ENCODE data around the gene THRSP.
A peak's percentile ranks its signal among the peaks of the same experiment; 100 is the strongest.
"Not testable (repeated sequence)": the region's sequence is repeated elsewhere in the genome, so short reads cannot be mapped to it uniquely, and the experiment has no call there.

Gene THRSP

GRCh38 chr11:78063440-78064181 lies at the start of gene THRSP:
Gene THRSP (plus strand): TSS chr11:78063861. CDS start chr11:78063882, 21 bp downstream.
- Histone ChIP-seq H3K27me3 (ENCODE audit: control insufficient read depth, insufficient read depth, low read length) (no peaks in the 10 kb centered on the region), H3K9ac (ENCODE audit: low read depth, low read length) (no peak within 1 kb of the TSS), H3K9me3 (ENCODE audit: control insufficient read depth, insufficient read depth, low read length) (no peaks in the 10 kb centered on the region), H3K4me1 (ENCODE audit: control insufficient read depth, insufficient read depth, low read length) (no peaks in the 10 kb centered on the region), H3K4me3 (ENCODE audit: low read depth, low read length) (no peak within 1 kb of the TSS), H3K36me3 (ENCODE audit: control insufficient read depth, insufficient read depth, low read length) (no peaks in the 10 kb centered on the region)

DNA sequence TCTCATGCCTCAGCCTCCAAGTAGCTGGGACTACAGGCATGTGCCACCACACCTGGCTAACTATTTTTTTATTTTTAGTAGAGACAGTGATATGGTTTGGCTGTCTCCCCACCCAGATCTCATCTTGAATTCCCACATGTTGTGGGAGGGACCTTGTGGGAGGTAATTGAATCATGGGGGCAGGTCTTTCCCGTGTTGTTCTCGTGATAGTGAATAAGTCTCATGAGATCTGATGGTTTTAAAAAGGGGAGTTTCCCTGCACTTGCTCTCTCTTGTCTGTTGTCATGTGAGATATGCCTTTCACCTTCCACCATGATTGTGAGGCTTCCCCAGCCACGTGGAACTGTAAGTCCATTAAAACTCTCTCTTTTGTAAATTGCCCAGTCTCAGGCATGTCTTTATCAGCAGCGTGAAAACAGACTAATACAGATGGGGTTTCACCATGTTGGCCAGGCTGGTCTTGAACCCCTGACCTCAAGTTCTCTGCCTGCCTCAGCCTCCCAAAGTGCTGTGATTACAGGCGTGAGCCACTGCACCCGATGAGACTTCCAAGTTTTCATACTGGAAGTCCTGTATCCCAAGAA lies 48.6 kb upstream of the THRSP start:
- H3K4me1 ChIP-seq (ENCODE audit: control insufficient read depth, insufficient read depth, low read length); H3K9me3 ChIP-seq (ENCODE audit: control insufficient read depth, insufficient read depth, low read length); H3K36me3 ChIP-seq (ENCODE audit: control insufficient read depth, insufficient read depth, low read length); H3K27me3 ChIP-seq (ENCODE audit: control insufficient read depth, insufficient read depth, low read length); H3K9ac ChIP-seq (ENCODE audit: low read depth, low read length); H3K4me3 ChIP-seq (ENCODE audit: low read depth, low read length): not testable (repeated sequence)

- H3K27me3 ChIP-seq (ENCODE audit: control insufficient read depth, insufficient read depth, low read length): no peaks in the 10 kb centered on the region
- no peak overlapping the region for H3K9ac ChIP-seq (ENCODE audit: low read depth, low read length)
- H3K36me3 ChIP-seq (ENCODE audit: control insufficient read depth, insufficient read depth, low read length): peaks cover 10% of the 10 kb centered on the region
- peaks cover 3% of the 10 kb centered on the region for H3K4me1 ChIP-seq (ENCODE audit: control insufficient read depth, insufficient read depth, low read length)
- no peak overlapping the region for H3K4me3 ChIP-seq (ENCODE audit: low read depth, low read length)
- no peaks in the 10 kb centered on the region for H3K9me3 ChIP-seq (ENCODE audit: control insufficient read depth, insufficient read depth, low read length)
Observed at GRCh38 chr11:78015878-78016277, 47.8 kb upstream of the THRSP start.

DNA sequence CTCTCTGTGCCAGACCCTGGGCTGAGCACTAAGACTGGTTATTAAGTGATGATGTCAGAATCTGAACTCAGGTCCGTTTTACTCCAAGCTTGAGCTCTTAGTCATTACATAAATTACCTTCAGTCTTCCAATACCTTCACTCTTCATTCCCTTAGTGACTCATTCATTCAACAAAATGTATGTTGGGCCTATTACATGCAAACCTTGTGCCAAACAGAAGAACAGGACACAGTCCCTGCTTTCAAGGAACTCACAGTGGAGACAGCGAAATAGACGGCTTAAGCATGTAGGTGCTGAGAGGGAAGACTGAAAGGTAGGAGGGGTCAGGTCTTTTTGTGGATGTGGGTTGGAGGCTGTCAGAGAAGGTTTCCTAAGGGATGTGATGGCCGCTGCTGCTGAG lies 43.9 kb upstream of the THRSP start:
- Histone ChIP-seq H3K4me1 (ENCODE audit: control insufficient read depth, insufficient read depth, low read length) (peaks cover 6% of the 10 kb centered on the region), H3K4me3 (ENCODE audit: low read depth, low read length) (no peak overlapping the region), H3K36me3 (ENCODE audit: control insufficient read depth, insufficient read depth, low read length) (peaks cover 10% of the 10 kb centered on the region), H3K9ac (ENCODE audit: low read depth, low read length) (no peak overlapping the region), H3K27me3 (ENCODE audit: control insufficient read depth, insufficient read depth, low read length) (no peaks in the 10 kb centered on the region), H3K9me3 (ENCODE audit: control insufficient read depth, insufficient read depth, low read length) (no peaks in the 10 kb centered on the region)

- H3K4me3 ChIP-seq (ENCODE audit: low read depth, low read length): no peak overlapping the region
- no peak overlapping the region for H3K9ac ChIP-seq (ENCODE audit: low read depth, low read length)
- H3K27me3 ChIP-seq (ENCODE audit: control insufficient read depth, insufficient read depth, low read length): no peaks in the 10 kb centered on the region
- H3K36me3 ChIP-seq (ENCODE audit: control insufficient read depth, insufficient read depth, low read length): peaks cover 10% of the 10 kb centered on the region
- H3K9me3 ChIP-seq (ENCODE audit: control insufficient read depth, insufficient read depth, low read length): no peaks in the 10 kb centered on the region
- H3K4me1 ChIP-seq (ENCODE audit: control insufficient read depth, insufficient read depth, low read length): peaks cover 6% of the 10 kb centered on the region
Observed at GRCh38 chr11:78020246-78020645, 43.4 kb upstream of the THRSP start.

DNA sequence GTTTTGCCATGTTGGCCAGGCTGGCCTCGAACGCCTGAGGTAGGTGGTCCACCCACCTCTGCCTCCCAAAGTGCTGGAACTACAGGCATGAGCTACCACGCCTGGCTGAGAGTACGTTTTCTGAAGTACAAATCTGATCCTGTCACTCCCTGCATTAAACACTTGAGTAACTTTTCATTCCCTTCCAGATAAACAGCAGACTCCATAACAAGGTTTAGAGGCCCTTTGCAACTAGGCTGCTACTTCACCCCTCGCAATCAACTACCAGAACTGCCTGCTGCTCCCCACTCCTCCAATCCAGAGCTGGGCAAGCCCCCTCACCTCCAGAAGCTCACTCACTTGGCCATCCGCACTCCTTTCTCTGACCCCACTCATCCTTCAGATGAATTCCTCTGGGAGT lies 42.0 kb upstream of the THRSP start:
- Histone ChIP-seq H3K9ac (ENCODE audit: low read depth, low read length) (no peak overlapping the region), H3K36me3 (ENCODE audit: control insufficient read depth, insufficient read depth, low read length) (peaks cover 4% of the 10 kb centered on the region), H3K27me3 (ENCODE audit: control insufficient read depth, insufficient read depth, low read length) (no peaks in the 10 kb centered on the region), H3K4me1 (ENCODE audit: control insufficient read depth, insufficient read depth, low read length) (peaks cover 6% of the 10 kb centered on the region), H3K9me3 (ENCODE audit: control insufficient read depth, insufficient read depth, low read length) (no peaks in the 10 kb centered on the region), H3K4me3 (ENCODE audit: low read depth, low read length) (no peak overlapping the region)

DNA sequence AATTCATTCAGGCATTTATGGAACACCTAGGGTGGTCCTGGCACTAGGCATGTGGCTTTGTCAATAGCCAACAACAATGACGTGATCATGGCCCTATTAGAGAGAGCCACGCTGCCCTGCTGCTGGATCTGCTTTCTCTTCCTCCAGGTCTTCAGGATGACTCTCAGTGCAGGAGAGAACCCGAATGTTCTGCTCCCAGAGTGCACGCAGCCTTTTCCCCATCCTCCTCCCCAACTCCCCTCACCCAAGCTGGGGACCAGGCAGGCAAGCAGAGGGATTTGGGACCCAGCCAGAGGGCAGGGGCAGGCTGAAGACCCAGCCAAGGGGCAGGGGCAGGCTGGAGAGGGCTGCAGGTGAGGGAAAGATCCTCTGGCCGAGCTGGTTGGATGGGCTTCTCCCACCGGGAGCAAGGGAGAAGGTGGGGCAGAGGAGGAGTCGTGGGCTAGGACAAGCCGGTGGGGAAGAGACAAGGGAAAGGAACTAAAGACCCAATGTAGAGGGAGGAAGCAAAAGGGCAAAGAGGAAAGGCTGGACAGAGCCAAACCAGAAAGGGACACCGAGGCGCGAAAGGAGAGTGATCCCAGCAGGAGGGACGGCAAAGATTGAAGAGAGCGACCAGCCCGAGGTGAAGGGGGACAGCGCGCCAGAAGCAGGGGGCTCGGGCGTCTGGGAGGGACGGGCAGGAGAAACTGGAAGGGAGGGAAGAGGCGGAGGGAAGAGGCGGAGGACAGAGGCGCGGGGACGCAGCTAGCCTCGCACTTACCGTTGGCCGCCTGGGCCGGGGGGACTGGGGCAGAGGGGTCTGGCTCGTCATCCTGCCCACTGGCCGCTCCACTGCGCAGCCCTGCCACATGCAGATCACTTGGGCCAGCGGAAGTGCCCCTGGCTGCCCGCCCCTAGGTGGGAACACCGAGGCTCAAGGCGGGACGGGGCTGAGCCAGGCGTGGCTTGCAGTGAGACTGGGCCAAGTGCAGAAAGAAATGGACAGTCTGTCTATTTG lies 41.0 kb upstream of the THRSP start, which contains the start of gene KCTD14:
TSS of gene KCTD14 (minus strand) at position 880 of the 1,000 bp plus-strand sequence. CDS start at position 853, 27 bp downstream.
- Histone ChIP-seq H3K4me1 (ENCODE audit: control insufficient read depth, insufficient read depth, low read length) (peaks cover 6% of the 10 kb centered on the region), H3K9me3 (ENCODE audit: control insufficient read depth, insufficient read depth, low read length) (no peaks in the 10 kb centered on the region), H3K4me3 (ENCODE audit: low read depth, low read length) (peak within 1 kb of the TSS; percentile 60), H3K9ac (ENCODE audit: low read depth, low read length) (peak within 1 kb of the TSS; percentile 87), H3K36me3 (ENCODE audit: control insufficient read depth, insufficient read depth, low read length) (no peaks in the 10 kb centered on the region), H3K27me3 (ENCODE audit: control insufficient read depth, insufficient read depth, low read length) (no peaks in the 10 kb centered on the region)

GRCh38 chr11:78023426-78023825 lies 40.2 kb upstream of the THRSP start:
- no peaks in the 10 kb centered on the region for H3K9me3 ChIP-seq (ENCODE audit: control insufficient read depth, insufficient read depth, low read length)
- no peak overlapping the region for H3K9ac ChIP-seq (ENCODE audit: low read depth, low read length)
- H3K4me3 ChIP-seq (ENCODE audit: low read depth, low read length): peak overlapping the region; percentile 60
- H3K4me1 ChIP-seq (ENCODE audit: control insufficient read depth, insufficient read depth, low read length): peaks cover 6% of the 10 kb centered on the region
- H3K36me3 ChIP-seq (ENCODE audit: control insufficient read depth, insufficient read depth, low read length): no peaks in the 10 kb centered on the region
- no peaks in the 10 kb centered on the region for H3K27me3 ChIP-seq (ENCODE audit: control insufficient read depth, insufficient read depth, low read length)

DNA sequence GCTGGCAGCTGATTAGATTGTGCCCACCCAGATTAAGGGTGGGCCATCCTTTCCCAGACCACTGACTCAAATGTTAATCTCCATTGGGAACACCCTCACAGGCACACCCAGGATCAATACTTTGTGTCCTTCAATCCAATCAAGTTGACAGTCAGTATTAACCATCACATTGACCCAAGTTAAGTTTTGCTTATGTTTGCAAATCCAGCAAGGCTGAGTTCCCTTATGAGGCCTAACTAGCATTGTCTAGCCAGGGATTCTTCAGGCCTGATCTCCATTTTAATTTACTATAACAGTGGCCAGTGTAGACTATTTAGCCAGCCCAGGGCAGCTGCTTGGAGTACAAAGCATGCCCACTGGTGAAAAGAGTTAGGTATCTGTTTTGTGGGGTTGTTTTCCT lies 38.3 kb upstream of the THRSP start:
- Histone ChIP-seq H3K4me3 (ENCODE audit: low read depth, low read length) (no peak overlapping the region), H3K36me3 (ENCODE audit: control insufficient read depth, insufficient read depth, low read length) (no peaks in the 10 kb centered on the region), H3K27me3 (ENCODE audit: control insufficient read depth, insufficient read depth, low read length) (no peaks in the 10 kb centered on the region)

GRCh38 chr11:78027759-78028158 lies 35.9 kb upstream of the THRSP start:
- H3K36me3 ChIP-seq (ENCODE audit: control insufficient read depth, insufficient read depth, low read length): no peaks in the 10 kb centered on the region

More for the DNA sequence above, 38.3 kb upstream of the THRSP start:
- Histone ChIP-seq H3K9ac (ENCODE audit: low read depth, low read length) (no peak overlapping the region), H3K9me3 (ENCODE audit: control insufficient read depth, insufficient read depth, low read length) (no peaks in the 10 kb centered on the region), H3K4me1 (ENCODE audit: control insufficient read depth, insufficient read depth, low read length) (peaks cover 3% of the 10 kb centered on the region)

DNA sequence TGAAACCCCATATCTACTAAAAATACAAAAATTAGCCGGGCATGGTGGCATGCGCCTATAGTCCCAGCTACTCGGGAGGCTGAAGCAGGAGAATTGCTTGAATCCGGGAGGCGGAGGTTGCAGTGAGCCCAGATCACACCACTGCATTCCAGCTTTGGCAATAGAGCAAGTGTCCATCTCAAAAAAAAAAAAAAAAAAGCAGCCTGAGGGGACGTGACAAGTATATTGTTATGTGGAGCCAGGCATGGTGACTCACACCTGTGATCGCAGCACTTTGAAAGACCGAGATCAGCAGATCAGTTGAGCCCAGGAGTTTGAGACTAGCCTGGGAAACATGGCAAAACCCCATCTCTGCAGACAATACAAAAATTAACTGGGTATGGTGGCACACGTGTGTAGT lies 35.2 kb upstream of the THRSP start:
- H3K9me3 ChIP-seq (ENCODE audit: control insufficient read depth, insufficient read depth, low read length); H3K36me3 ChIP-seq (ENCODE audit: control insufficient read depth, insufficient read depth, low read length); H3K4me1 ChIP-seq (ENCODE audit: control insufficient read depth, insufficient read depth, low read length); H3K9ac ChIP-seq (ENCODE audit: low read depth, low read length); H3K4me3 ChIP-seq (ENCODE audit: low read depth, low read length); H3K27me3 ChIP-seq (ENCODE audit: control insufficient read depth, insufficient read depth, low read length): not testable (repeated sequence)

More at GRCh38 chr11:78027759-78028158, 35.9 kb upstream of the THRSP start:
- no peaks in the 10 kb centered on the region for H3K27me3 ChIP-seq (ENCODE audit: control insufficient read depth, insufficient read depth, low read length)
- no peaks in the 10 kb centered on the region for H3K4me1 ChIP-seq (ENCODE audit: control insufficient read depth, insufficient read depth, low read length)
- H3K9ac ChIP-seq (ENCODE audit: low read depth, low read length): no peak overlapping the region
- H3K9me3 ChIP-seq (ENCODE audit: control insufficient read depth, insufficient read depth, low read length): no peaks in the 10 kb centered on the region
- H3K4me3 ChIP-seq (ENCODE audit: low read depth, low read length): no peak overlapping the region

All from iPS-15b (cell line).